Skeletal muscle tissue (tissue), 4 donors: ENCODE data around the gene SLIT3. TPM values are rescaled to one million over a fixed set of nuclear protein-coding genes. Genes with fewer than 3 reads are reported as not detected.

Experiments used
- H3K27ac ChIP-seq: one replicate; pipeline ENCODE4 v1.7.0; 2013; ENCODE audit warnings: mild to moderate bottlenecking, low read depth, low read length, inconsistent platforms
- H3K27me3 ChIP-seq, 3 donors: one replicate each; pipeline ENCODE4 v1.7.0; 2013; ENCODE audit warnings: low read length in 3 of 3; ENCODE audit not compliant: control insufficient read depth in 3 of 3, insufficient read depth in 3 of 3
- H3K36me3 ChIP-seq, 3 donors: one replicate each; pipeline ENCODE4 v1.7.0; 2013; ENCODE audit warnings: low read length in 3 of 3; ENCODE audit not compliant: control insufficient read depth in 3 of 3, insufficient read depth in 3 of 3
- H3K4me1 ChIP-seq, 3 donors: one replicate each; pipeline ENCODE4 v1.7.0; 2013; ENCODE audit warnings: low read length in 3 of 3, mild to moderate bottlenecking in 3 of 3; ENCODE audit not compliant: control insufficient read depth in 3 of 3, insufficient read depth in 3 of 3
- H3K4me3 ChIP-seq, 3 donors: one replicate each; pipeline ENCODE4 v1.7.0; 2013; ENCODE audit warnings: low read length in 3 of 3
- H3K9ac ChIP-seq, 3 donors: one replicate each; pipeline ENCODE4 v1.7.0; 2013; ENCODE audit warnings: low read length in 3 of 3, mild to moderate bottlenecking in 3 of 3, moderate library complexity in 2 of 3, low read depth in 1 of 3
- H3K9me3 ChIP-seq, 3 donors: one replicate each; pipeline ENCODE4 v1.7.0; 2013; ENCODE audit warnings: low read length in 3 of 3; ENCODE audit not compliant: control insufficient read depth in 3 of 3
- total RNA-seq: library from RNA; depleted of rRNA; stranded (reverse); fragments of >200 nt; gene quantifications from one replicate; pipeline ENCODE4 v1.2.3, GENCODE V29; 2014
- donor health status: Osteomylitis.

SLIT3 gene
- total RNA-seq, 1 donor from 2014 or later: 7.8 TPM

- no peaks in the 10 kb centered on the region for H3K36me3 ChIP-seq
- H3K27me3 ChIP-seq: peaks cover 0 to 23% (median 4%) of the 10 kb centered on the region in 3 donors
- no peak overlapping the region for H3K4me3 ChIP-seq
- H3K27ac ChIP-seq: no peak overlapping the region
- H3K9ac ChIP-seq: no peak overlapping the region
- H3K4me1 ChIP-seq: peaks cover 2 to 15% (median 10%) of the 10 kb centered on the region in 3 donors
- H3K9me3 ChIP-seq: no peaks in the 10 kb centered on the region
Observed at GRCh38 chr5:168844922-168845296, 456.0 kb downstream of the SLIT3 start.

- Histone ChIP-seq H3K27ac (no peak overlapping the region), H3K9ac (no peak overlapping the region), H3K36me3 (no peaks in the 10 kb centered on the region), H3K9me3 (no peaks in the 10 kb centered on the region), H3K27me3 (peaks cover 0 to 23% (median 4%) of the 10 kb centered on the region in 3 donors), H3K4me3 (no peak overlapping the region), H3K4me1 (peaks cover 2 to 15% (median 10%) of the 10 kb centered on the region in 3 donors)
Observed at GRCh38 chr5:168844016-168844921, 456.7 kb downstream of the SLIT3 start.

- H3K4me3 ChIP-seq: no peak overlapping the region
- H3K27ac ChIP-seq: no peak overlapping the region
Observed at GRCh38 chr5:168843277-168844015, 457.5 kb downstream of the SLIT3 start.

GRCh38 chr5:168842571-168843205, 458.3 kb downstream of the SLIT3 start:
- Histone ChIP-seq H3K9me3 (no peaks in the 10 kb centered on the region), H3K4me3 (peak overlapping the region in 1 of 3 donors; percentile 13), H3K36me3 (no peaks in the 10 kb centered on the region), H3K27me3 (peaks cover 0 to 18% (median 4%) of the 10 kb centered on the region in 3 donors), H3K9ac (no peak overlapping the region), H3K27ac (no peak overlapping the region), H3K4me1 (peaks cover 2 to 15% (median 10%) of the 10 kb centered on the region in 3 donors)

More at GRCh38 chr5:168843277-168844015, 457.5 kb downstream of the SLIT3 start:
- H3K27me3 ChIP-seq: peaks cover 0 to 23% (median 4%) of the 10 kb centered on the region in 3 donors
- no peaks in the 10 kb centered on the region for H3K36me3 ChIP-seq
- H3K9me3 ChIP-seq: no peaks in the 10 kb centered on the region
- H3K4me1 ChIP-seq: peaks cover 2 to 15% (median 10%) of the 10 kb centered on the region in 3 donors
- no peak overlapping the region for H3K9ac ChIP-seq

GRCh38 chr5:168837852-168838251, 463.1 kb downstream of the SLIT3 start:
- Histone ChIP-seq H3K27ac (no peak overlapping the region), H3K36me3 (no peaks in the 10 kb centered on the region), H3K9me3 (no peaks in the 10 kb centered on the region), H3K4me1 (peaks cover 0 to 4% (median 2%) of the 10 kb centered on the region in 3 donors), H3K4me3 (no peak overlapping the region), H3K27me3 (peaks cover 0 to 11% (median 0%) of the 10 kb centered on the region in 3 donors), H3K9ac (no peak overlapping the region)

DNA sequence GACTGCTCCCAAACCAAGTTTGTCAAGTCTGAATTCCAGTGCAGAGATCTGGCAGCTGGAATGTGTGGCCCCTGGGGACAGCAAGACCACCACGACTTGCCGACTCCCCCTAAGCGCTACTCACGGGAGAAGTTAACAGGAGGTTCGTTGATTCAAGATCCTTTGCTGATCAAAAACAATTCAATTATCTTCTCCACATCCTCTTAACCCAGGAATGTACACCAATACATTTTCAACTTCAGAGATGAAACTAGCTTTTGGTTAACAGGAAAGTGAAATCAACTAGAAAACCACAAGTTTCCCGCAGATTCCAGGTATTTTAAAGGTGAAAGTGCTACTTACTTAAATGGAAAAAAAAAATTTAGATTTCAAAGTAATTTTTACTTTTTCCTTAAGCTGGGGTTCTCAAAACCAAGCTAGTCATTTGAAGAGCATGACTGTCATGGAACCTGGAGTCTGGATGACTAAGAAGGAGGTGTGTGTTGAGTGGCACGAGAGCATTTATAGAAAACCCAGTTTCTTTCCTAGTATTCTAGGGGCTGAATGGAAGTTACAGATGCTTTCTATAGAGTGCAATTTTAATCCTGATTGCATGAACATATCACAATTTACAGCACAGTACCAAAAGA, 464.2 kb downstream of the SLIT3 start:
- H3K4me3 ChIP-seq: no peak overlapping the region
- no peak overlapping the region for H3K9ac ChIP-seq
- H3K27me3 ChIP-seq: peaks cover 0 to 5% (median 0%) of the 10 kb centered on the region in 3 donors
- H3K27ac ChIP-seq: no peak overlapping the region
- no peaks in the 10 kb centered on the region for H3K4me1 ChIP-seq
- no peaks in the 10 kb centered on the region for H3K36me3 ChIP-seq
- H3K9me3 ChIP-seq: no peaks in the 10 kb centered on the region

DNA sequence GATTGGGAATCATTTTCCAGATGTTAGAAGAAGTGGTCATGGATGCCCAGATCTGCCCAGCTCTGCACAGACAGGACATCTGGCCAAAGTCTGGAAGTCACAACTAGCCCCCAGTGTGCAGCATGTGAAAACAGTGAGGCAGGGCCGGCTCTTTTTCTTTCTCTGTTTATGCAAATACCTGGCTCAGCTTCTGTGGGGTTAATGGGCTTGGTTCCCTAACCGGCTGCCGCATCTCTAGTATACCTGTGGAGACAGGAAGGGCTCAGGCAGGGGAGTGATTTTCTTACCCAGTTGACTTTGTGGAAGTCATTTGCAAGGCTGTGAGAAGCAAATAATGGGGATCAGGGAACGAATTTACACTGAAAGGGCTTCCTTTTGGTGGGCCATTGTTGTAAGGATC, 467.0 kb downstream of the SLIT3 start:
- H3K9ac ChIP-seq: no peak overlapping the region
- no peak overlapping the region for H3K27ac ChIP-seq
- H3K27me3 ChIP-seq: peaks cover 0 to 5% (median 0%) of the 10 kb centered on the region in 3 donors
- H3K4me3 ChIP-seq: no peak overlapping the region
- H3K36me3 ChIP-seq: no peaks in the 10 kb centered on the region
- no peaks in the 10 kb centered on the region for H3K9me3 ChIP-seq
- no peaks in the 10 kb centered on the region for H3K4me1 ChIP-seq

DNA sequence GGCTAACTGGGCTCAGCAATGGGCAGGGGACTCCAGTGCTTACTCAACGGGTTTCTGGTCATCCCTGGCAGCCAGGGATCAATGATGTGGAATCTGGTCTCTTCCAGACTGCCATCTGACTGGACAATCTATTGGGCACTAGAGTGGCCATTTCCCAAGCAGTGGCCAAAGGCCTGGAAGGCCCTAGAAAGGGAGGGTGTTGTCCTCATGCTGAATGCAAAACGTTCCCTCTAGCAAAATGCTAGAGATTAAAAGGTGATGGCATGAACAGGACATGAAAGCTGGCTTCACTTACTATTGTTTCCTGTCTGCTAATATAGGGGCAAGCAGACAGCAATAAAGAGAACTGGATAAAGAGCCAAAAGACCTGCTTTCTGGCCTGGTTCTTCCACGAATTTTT, 467.6 kb downstream of the SLIT3 start:
- H3K36me3 ChIP-seq: no peaks in the 10 kb centered on the region
- H3K9ac ChIP-seq: no peak overlapping the region
- H3K9me3 ChIP-seq: no peaks in the 10 kb centered on the region
- no peak overlapping the region for H3K27ac ChIP-seq
- H3K4me1 ChIP-seq: no peaks in the 10 kb centered on the region
- H3K27me3 ChIP-seq: peaks cover 0 to 5% (median 0%) of the 10 kb centered on the region in 3 donors
- no peak overlapping the region for H3K4me3 ChIP-seq

GRCh38 chr5:168832308-168832707, 468.6 kb downstream of the SLIT3 start:
- H3K27ac ChIP-seq: no peak overlapping the region
- no peaks in the 10 kb centered on the region for H3K36me3 ChIP-seq
- H3K27me3 ChIP-seq: peaks cover 0 to 5% (median 0%) of the 10 kb centered on the region in 3 donors
- H3K4me3 ChIP-seq: no peak overlapping the region
- H3K9me3 ChIP-seq: no peaks in the 10 kb centered on the region
- H3K4me1 ChIP-seq: no peaks in the 10 kb centered on the region
- no peak overlapping the region for H3K9ac ChIP-seq
